ENCODE data around the gene HOXB8.

DNA sequence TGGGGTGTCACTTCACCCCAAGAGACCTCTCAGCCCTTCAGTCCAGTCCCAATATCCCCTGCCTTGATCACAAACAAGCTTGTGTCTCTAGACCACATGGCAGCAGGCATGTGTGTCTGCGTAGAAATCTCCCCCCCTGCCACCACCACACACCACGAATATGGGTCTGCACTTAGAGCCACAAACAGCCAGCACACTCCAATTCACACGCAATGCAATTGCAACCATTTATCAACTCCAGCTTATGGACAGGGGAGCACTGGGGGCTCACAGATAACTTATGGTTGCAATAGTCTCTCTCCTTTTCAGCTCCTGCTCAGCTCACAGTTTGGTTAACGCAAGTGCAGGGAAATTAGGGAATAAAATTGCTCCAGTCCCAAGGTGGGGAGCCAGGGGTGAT lies 8.5 kb upstream of the HOXB8 start:
- no peak for TF ChIP-seq CTCF (conservative IDR thresholded peaks at IDR 0.05 in 1 of 2, IDR thresholded peaks at IDR 0.05 in 1 of 2; ENCODE audit: low read depth in 1 of 2, low read length in 2 of 2)
- peak; percentile 76 for TF ChIP-seq EZH2 (IDR thresholded peaks at IDR 0.05; ENCODE audit: low read length, missing control alignments)

Data from fibroblast of lung (primary cell).